NCI-H1048 (cell line): ENCODE measurements around the gene FXYD5.
A peak's percentile ranks its signal among the peaks of the same experiment; 100 is the strongest.
"Not testable (repeated sequence)": the region's sequence is repeated elsewhere in the genome, so short reads cannot be mapped to it uniquely, and the experiment has no call there.

Experiments
- DNase-seq: peaks from one replicate; lab custom pipeline; 2025; lab: John Stamatoyannopoulos, UW

The FXYD5 gene

DNA sequence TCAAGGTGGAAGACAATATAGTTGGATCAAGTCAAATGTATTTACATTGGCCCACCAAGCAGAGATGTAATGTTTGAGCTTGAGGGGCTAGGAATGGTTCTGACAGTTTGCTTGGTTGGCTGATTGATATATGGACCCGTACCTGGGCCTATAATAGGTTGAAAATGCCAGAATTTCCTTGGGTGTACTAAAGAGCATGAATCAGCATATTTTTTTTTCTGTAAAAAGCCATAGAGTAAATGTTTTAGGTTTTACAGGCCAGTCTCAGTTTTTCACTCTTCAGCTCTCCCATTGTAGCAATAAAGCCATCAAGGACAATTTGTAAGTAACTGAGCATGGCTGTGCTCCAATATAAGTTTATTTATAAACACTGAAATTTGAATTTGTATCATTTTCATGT lies 26.9 kb downstream of the FXYD5 start:
- DNase-seq = no peak

- DNase-seq = no peak
These were observed 29.7 kb downstream of the FXYD5 start for GRCh38 chr19:35184267-35184666.

GRCh38 chr19:35184884-35185283 lies 30.3 kb downstream of the FXYD5 start:
- no peak for DNase-seq

DNA sequence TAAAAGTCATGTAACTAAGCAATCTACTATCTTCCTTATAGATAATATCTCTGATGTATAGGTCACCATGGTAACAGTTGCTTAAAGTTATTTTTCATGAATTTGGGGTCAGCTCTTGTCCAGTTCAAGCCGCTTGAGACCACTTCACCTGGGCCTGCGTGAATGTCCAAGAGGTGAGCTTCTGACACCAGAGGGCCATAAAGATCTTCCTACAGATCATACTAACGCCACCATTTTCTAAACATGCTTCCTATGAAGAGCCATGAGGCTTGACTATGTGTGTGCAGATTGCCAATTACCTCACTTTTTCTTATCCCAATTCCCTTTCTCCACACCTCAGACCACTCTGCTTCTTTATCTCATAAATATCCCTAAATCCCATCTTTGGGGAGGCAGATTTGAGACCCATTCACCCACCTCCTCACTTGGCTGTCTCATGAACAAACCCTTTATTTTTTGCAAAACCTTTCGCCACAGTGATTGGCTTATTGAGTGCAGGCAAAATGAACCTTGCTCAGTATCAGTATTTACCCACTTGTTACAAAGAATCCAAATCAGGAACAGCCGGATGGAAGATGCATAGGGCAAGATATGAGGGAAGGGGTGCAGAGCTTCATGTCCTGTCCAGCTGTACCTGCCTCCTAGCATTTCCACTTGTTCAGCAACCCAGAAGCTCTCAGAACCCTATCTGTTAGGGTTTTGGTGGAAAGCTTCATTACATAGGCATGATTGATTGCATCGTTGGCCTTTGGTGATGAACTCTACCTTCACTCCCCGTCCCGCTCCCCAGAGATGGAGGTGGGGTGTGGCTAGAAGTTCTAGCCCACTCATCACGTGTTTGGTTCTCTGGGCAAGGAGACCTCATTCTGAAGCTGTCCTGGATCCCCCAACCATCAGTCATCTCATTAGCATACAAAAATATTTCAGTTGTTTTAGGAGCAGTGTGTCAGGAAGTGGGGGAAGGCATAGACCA lies 39.8 kb downstream of the FXYD5 start:
- no peak for DNase-seq

GRCh38 chr19:35195830-35196229 lies 41.3 kb downstream of the FXYD5 start:
- no peak for DNase-seq

DNA sequence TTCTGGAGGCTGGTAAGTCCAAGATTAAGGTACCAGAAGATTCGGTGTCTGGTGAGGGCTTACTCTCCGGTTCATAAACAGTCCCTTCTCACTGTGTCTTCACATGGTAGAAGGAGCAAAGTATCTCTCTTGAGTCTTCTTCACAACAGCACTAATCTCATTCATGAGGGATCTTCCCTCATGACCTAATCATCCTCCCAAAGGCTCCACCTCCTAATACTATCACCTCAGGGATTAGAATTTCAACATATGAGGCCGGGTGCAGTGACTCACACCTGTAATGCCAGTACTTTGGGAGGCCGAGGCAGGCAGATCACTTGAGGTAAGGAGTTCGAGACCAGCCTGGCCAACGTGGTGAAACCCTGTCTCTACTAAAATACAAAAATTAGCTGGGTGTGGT lies 42.3 kb downstream of the FXYD5 start:
- not testable (repeated sequence) for DNase-seq

GRCh38 chr19:35199481-35199880 lies 44.9 kb downstream of the FXYD5 start:
- DNase-seq = no peak

- DNase-seq = no peak
These were observed 48.5 kb downstream of the FXYD5 start for GRCh38 chr19:35202722-35203688.

GRCh38 chr19:35204799-35205732 lies 50.5 kb downstream of the FXYD5 start:
- DNase-seq = no peak

DNA sequence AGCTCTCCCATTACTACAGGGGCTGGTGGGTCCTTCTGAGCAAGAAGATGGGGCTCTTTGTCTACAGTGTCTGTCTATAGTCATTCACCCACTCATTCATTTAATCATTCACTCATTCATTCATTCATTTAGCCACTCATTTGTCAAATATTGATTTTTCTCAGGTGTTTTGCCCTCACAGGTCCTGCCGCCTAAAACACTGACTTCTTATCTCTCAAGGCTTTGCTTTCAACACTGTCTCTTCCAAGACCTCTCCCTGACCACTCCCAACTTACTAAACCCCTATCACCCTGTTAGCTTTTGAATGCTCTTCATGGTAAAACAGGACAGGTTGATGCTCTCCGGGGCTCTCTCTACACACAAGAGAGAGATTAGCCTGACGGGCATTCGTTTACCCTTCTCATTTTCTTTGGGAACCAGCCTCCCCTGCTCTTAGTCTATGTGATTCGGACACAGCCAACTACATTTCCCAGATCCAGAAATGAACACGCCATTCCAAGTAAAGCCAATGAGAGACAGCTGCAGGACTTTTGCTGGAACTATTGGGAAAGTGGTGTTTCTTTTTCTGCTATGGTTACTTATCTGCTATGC lies 51.3 kb downstream of the FXYD5 start:
- DNase-seq = no peak

DNA sequence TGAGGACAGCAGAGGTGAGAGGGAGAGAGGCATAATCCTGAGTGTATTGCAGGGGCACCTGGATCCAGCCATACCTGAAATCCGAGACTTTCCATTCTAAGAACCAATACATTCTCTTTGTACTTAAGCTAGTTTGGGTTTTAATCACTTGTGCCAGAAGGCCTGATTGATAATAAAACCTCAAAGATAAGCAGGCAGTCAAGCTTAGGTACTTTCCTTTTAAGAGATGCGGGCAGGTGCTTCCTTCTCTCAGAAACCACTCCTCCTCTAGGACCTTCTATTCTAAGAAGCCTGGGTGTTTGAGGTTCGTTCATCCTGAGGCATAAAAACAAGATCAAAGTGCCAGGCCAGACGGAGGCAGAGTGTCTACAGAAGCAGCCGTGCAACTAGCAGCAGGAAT lies 51.8 kb downstream of the FXYD5 start:
- DNase-seq = no peak

DNA sequence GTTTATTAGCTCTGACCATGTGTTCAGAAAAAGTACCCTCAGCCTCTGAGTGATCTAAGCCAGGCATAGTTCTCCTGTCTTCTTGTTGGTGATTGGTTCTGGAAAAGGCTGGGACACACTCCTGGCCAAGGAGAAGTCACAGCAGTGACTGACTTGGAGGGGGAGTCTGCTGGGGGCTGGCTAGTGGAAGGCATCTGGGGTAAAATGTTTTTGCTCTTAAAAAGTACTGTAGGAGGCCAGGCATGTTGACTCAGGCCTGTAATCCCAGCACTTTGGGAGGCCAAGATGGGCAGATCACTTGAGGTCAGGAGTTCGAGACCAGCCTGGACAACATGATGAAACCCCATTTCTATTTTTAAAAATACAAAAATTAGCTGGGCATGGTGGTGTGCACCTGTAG lies 52.3 kb downstream of the FXYD5 start:
- no peak for DNase-seq

- no peak for DNase-seq
These were observed 52.9 kb downstream of the FXYD5 start for GRCh38 chr19:35207391-35207871.

GRCh38 chr19:35208121-35208520 lies 53.6 kb downstream of the FXYD5 start:
- no peak for DNase-seq

DNA sequence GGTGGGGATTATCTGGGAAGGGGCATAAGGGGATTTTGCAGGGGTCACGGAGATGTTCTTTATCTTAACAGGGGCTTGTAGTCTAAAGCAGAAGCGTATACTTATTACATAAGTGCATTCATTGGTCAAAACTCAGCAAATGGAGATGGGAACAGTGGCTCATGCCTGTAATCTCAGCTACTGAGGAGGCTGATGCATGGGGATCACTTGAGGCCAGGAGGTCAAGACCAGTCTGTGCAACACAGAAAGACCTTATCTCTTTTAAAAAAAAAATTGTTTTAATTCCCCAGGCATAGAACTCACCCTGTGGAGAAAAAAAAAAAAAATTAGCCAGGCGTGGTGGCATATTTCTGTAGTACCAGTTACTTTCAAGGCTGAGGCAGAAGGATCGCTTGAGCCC lies 55.1 kb downstream of the FXYD5 start:
- DNase-seq = no peak

DNA sequence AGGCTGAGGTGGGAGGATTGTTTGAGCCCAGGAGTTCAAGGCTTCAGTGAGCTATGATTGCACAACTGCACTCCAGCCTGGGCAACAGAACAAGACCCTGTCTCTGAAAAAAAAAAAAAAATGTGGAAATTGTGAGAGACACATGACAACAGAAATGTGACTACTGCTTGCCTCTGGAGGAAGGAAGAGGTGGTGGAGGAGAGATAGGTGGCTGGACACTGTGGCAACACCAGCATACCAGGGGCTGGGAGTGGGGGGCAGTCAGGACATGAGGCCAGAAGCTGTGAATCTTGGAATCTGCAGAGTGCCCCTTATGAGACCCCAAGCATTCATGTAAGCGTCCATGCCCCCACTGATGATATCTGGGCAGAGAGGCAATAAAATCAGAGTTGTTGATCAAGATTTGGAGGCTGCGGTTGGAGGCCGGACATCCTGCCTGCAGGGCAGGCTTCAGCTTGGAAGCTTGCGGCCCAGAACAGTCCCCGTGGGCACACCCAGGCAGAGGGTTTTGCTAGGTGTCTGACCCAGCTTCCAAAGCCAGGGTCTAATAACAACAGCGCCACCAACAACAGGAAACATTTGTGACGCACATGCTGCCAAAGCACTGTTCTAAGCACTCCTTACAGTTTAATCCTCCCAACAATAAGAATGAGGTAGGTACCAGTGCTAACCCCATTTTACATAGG lies 57.2 kb downstream of the FXYD5 start:
- DNase-seq = no peak

DNA sequence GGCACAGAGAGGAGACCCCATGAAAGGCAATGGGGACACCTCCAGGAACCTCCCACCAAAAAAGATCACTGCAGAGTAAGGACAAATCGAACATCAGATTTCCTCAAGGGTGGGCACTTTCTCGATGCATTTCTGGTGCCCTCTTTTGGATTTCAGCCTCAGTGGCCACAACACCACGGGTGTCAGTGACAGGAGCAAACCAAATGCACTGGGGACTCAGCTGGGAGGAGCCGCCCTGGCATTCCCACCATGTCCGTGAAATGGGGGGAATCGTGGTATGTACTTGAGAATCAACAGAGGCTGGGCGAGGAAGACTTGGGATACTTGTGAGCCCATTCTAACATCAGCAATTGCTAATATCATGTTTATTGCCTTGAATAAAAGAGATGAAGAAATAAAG lies 57.7 kb downstream of the FXYD5 start:
- no peak for DNase-seq

DNA sequence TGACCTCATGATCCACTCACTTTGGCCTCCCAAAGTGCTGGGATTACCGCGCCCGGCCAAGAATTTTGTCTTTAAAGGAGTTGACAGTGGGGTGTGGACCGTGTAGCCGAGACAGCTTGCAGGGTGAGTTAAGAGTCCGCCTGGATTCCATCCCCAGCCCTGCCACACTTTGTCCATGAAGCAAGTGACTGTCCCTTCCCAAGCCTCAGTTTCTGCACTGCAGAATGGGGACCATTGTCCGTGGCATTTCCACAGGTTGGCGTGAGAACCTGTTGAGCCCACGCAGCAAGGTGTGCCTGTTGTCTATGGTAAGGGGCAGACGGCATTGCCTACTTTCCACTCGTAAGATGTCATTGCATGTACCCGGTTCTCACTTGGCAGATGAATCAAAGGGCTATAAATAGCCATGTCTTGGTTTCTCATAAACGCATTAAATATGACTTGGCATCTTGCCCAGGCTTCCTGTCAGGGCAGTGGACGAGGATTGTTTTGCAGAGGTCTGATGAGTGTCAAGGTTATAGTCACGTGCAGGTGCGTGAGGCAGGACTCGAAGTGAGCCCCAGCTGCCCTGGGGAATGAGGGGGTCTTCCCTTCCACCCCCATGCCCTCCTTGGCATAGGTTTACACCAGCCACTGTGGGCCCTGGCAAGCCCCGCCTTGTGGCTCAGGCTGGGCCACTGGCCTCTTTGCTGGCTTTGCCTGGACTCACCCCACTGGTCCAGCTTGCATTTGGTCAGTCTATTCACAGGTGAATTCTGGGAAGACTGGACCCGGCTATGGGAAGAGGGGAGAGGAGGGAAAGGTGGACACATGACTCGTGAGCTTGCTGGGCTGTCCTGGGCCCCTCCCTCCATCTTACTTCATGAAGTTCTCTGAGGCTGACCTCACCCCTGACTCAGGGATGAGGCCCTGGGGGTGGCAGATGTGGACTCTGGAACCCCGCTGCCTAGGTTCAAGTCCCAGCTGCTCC lies 59.4 kb downstream of the FXYD5 start:
- peak; percentile 25 for DNase-seq

- DNase-seq = no peak
These were observed 60.4 kb downstream of the FXYD5 start for GRCh38 chr19:35214766-35215422.
